Superior temporal gyrus (tissue), 1 donor: ENCODE data around the gene FAU.
"Not testable (repeated sequence)": the region's sequence is repeated elsewhere in the genome, so short reads cannot be mapped to it uniquely, and the experiment has no call there.

Experiments
- DNase-seq: peaks from one replicate; pipeline ENCODE4 v3.0.0-alpha.2; 2016; ENCODE audit errors: extremely low spot score

The FAU gene

GRCh38 chr11:65121865-65122696, at the start of gene FAU, which contains the start of gene MRPL49:
Gene FAU, minus strand, starts transcription at chr11:65122134. Its CDS starts 321 bp downstream, at chr11:65121813.
Gene MRPL49, plus strand, starts transcription at chr11:65122321. Its CDS starts 26 bp downstream, at chr11:65122347.
- DNase-seq, result peak; percentile 97

GRCh38 chr11:65170058-65170534, 48.2 kb upstream of the FAU start, which contains the start of gene SPDYC:
Gene SPDYC, plus strand, starts transcription at chr11:65170233. Its CDS starts 1,125 bp downstream, at chr11:65171358.
- no peak for DNase-seq

GRCh38 chr11:65169164-65169641, 47.3 kb upstream of the FAU start:
- no peak for DNase-seq

- no peak for DNase-seq
Observed at GRCh38 chr11:65167656-65168055, 45.7 kb upstream of the FAU start.

- no peak for DNase-seq
Observed at GRCh38 chr11:65166893-65167292, 45.0 kb upstream of the FAU start.

- DNase-seq, result no peak
Observed at GRCh38 chr11:65165410-65166317, 43.7 kb upstream of the FAU start.

- no peak for DNase-seq
Observed at GRCh38 chr11:65163684-65164083, 41.8 kb upstream of the FAU start.

- no peak for DNase-seq
Observed at GRCh38 chr11:65160643-65161042, 38.7 kb upstream of the FAU start.

- DNase-seq, result no peak
Observed at GRCh38 chr11:65159012-65159411, 37.1 kb upstream of the FAU start.

- no peak for DNase-seq
Observed at GRCh38 chr11:65157336-65157735, 35.4 kb upstream of the FAU start.

- no peak for DNase-seq
Observed at GRCh38 chr11:65156926-65157325, 35.0 kb upstream of the FAU start.

- no peak for DNase-seq
Observed at GRCh38 chr11:65156256-65156655, 34.3 kb upstream of the FAU start.

GRCh38 chr11:65152122-65152521, 30.2 kb upstream of the FAU start:
- DNase-seq, result no peak

GRCh38 chr11:65151331-65151899, 29.5 kb upstream of the FAU start:
- no peak for DNase-seq

GRCh38 chr11:65150509-65151299, 28.8 kb upstream of the FAU start:
- DNase-seq, result peak; percentile 16

- not testable (repeated sequence) for DNase-seq
Observed at GRCh38 chr11:65150131-65150508, 28.2 kb upstream of the FAU start.

- DNase-seq, result no peak
Observed at GRCh38 chr11:65148657-65149056, 26.7 kb upstream of the FAU start.

GRCh38 chr11:65147352-65148075, 25.6 kb upstream of the FAU start:
- no peak for DNase-seq

GRCh38 chr11:65141896-65142494, 20.1 kb upstream of the FAU start:
- DNase-seq, result no peak
